ENCODE measurements around the gene GOLGB1.

Gene GOLGB1

DNA sequence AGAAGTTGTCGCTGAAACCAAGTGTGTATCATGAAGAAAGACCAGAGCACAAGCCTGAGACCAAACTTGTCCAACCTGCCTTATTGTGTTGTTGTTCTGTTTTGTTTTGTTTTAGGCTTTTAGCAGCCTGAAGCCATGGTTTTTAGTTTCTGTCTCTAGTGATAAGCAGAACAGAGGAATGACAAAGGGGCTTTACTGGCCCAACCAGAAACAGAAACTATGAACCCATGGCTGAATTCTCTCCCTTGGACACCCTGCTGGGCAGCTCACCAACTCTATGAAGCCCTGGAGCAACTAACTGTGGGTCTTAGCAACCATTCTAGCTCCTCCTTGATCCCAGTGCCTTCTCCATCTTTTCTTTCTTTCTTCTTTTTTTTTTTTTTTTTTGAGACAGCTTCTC, 119.2 kb downstream of the GOLGB1 start:
- DNase-seq: no peak

- no peak for DNase-seq
Observed at GRCh38 chr3:121629601-121630000, 119.9 kb downstream of the GOLGB1 start.

- no peak for DNase-seq
Observed at GRCh38 chr3:121627622-121628021, 121.9 kb downstream of the GOLGB1 start.

DNA sequence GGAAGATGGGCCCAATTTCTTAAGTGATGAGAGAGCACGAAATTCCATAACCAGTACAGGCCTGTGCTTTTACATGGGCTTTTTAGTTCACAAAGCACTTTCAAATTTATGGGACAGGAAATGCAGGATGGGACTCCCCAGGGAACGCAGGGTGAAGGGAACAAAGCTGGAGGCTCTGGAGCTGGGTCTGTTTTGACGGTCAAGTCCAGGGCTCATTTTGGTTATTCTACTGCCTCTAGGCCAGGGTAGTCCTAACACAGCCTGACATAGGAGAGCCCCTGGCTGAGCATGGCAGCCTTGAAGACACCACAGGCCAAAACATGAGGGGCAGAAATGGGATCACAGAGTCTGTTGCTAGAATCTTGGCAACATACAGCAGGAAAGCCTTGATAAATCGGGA, 122.3 kb downstream of the GOLGB1 start:
- no peak for DNase-seq

DNA sequence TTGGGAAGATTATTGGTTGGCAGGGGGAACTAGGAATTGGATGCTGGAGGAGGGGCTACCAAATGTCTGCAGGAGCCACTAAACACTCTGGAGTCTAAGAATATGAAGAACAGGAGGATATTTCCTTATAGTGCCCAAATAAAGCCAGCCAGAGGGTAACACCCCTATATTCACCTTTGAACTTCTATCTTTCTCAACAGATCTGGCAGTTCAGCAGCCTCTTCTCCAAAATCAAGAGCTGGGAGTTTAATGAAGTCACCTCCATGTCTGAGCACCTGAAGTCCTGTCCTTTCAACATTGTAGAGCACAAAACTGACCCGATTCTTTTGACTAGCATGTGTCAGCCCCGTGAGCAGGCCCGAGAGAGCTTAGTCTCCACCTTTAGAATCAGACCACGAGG, 123.0 kb downstream of the GOLGB1 start:
- no peak for DNase-seq

DNA sequence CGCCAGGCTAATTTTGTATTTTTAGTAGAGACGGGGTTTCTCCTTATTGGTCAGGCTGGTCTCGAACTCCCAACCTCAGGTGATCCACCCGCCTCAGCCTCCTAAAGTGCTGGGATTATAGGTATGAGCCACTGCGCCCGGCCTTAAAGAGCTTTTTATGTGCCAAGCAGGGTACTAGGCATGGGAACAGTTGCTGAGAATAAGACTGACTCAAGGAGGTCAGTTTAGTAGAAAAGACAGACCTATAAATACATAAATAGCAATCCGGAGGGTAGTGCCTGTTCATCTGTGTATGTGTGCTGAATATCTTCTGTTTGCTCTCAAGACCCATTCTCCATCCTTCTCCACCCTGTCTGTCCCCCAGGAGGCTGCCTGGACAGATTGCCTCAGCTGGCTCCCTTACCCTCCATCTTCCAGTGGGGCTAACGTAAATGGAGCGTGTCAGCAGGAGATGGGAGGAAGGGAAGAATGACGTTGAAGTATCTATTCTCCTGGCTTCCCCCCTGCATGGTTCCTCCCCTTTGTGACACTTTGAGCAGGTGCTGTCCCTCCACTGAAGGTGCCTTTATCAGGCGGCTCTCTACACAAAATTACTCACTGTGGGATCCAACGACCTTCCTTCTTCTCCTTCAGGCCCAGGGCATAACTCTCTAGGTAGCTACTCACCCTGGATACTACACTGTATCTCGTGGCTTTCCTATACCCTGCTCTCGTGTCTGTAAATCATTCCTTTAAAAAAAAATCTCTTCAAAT, 125.2 kb downstream of the GOLGB1 start:
- no peak for DNase-seq

- no peak for DNase-seq
Observed at GRCh38 chr3:121621491-121621890, 128.1 kb downstream of the GOLGB1 start.

- DNase-seq: no peak
Observed at GRCh38 chr3:121619691-121620090, 129.8 kb downstream of the GOLGB1 start.
